GM06990 (cell line): ENCODE measurements around the gene SKIL.
A peak's percentile ranks its signal among the peaks of the same experiment; 100 is the strongest.

Experiments used
- DNase-seq: peaks from one replicate; pipeline ENCODE4 v3.0.0-alpha.2; 2011; ENCODE audit not compliant: insufficient read length; ENCODE audit errors: extremely low read depth
- H3K27me3 ChIP-seq: replicated peaks from 2 replicates; pipeline ENCODE4 v1.6.0; 2011; ENCODE audit warnings: low read length; ENCODE audit not compliant: control insufficient read depth, insufficient read depth
- H3K36me3 ChIP-seq: 2 replicates; pipeline ENCODE4 v1.5.1; 2011; ENCODE audit warnings: low read length; ENCODE audit not compliant: control insufficient read depth, insufficient read depth
- H3K4me3 ChIP-seq: replicated peaks from 2 replicates; pipeline ENCODE4 v1.5.1; 2011; ENCODE audit warnings: low read depth, mild to moderate bottlenecking, control low read depth, low read length
- TF ChIP-seq, protein P1 (sequence below): IDR thresholded peaks from 2 replicates; pipeline ENCODE4 v1.5.1; 2011; ENCODE audit warnings: low read length, control low read depth, mild to moderate bottlenecking, inconsistent platforms; ENCODE audit not compliant: insufficient read depth, poor library complexity, severe bottlenecking

The SKIL gene

DNA sequence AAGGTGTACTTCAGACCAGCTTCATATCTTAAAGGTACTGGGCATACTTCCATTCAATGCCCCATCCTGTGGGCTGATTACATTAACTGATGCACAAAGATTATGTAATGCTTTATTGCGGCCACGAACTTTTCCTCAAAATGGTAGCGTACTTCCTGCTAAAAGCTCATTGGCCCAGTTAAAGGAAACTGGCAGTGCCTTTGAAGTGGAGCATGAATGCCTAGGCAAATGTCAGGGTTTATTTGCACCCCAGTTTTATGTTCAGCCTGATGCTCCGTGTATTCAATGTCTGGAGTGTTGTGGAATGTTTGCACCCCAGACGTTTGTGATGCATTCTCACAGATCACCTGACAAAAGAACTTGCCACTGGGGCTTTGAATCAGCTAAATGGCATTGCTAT is 3.4 kb downstream of the SKIL start:
- Histone ChIP-seq H3K27me3 (no peaks in the 10 kb centered on the region), H3K36me3 (no peaks in the 10 kb centered on the region), H3K4me3 (no peak overlapping the region)
- TF ChIP-seq, protein P1, sequence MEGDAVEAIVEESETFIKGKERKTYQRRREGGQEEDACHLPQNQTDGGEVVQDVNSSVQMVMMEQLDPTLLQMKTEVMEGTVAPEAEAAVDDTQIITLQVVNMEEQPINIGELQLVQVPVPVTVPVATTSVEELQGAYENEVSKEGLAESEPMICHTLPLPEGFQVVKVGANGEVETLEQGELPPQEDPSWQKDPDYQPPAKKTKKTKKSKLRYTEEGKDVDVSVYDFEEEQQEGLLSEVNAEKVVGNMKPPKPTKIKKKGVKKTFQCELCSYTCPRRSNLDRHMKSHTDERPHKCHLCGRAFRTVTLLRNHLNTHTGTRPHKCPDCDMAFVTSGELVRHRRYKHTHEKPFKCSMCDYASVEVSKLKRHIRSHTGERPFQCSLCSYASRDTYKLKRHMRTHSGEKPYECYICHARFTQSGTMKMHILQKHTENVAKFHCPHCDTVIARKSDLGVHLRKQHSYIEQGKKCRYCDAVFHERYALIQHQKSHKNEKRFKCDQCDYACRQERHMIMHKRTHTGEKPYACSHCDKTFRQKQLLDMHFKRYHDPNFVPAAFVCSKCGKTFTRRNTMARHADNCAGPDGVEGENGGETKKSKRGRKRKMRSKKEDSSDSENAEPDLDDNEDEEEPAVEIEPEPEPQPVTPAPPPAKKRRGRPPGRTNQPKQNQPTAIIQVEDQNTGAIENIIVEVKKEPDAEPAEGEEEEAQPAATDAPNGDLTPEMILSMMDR: no peak
- DNase-seq: no peak

DNA sequence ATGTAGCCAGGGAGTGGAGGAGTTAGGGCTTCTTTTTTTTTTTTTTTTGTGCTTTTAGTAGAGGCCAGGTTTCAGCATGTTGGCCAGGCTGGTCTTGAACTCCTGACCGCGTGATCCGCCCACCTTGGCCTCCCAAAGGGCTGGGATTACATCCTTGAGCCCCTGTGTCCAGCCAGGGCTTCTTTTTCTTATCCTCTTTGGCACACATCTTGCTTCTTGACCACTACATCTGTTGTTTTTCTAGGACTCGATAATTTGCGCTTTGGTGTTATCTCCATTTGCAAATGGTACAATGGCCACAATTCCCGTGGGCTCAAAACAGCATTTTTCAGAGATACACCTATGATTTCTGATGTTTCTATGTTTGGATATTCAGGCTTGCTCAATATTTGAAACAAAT is 4.2 kb downstream of the SKIL start:
- DNase-seq: no peak
- H3K36me3 ChIP-seq: no peaks in the 10 kb centered on the region
- no peaks in the 10 kb centered on the region for H3K27me3 ChIP-seq
- H3K4me3 ChIP-seq: no peak overlapping the region
- TF ChIP-seq, protein P1: no peak

DNA sequence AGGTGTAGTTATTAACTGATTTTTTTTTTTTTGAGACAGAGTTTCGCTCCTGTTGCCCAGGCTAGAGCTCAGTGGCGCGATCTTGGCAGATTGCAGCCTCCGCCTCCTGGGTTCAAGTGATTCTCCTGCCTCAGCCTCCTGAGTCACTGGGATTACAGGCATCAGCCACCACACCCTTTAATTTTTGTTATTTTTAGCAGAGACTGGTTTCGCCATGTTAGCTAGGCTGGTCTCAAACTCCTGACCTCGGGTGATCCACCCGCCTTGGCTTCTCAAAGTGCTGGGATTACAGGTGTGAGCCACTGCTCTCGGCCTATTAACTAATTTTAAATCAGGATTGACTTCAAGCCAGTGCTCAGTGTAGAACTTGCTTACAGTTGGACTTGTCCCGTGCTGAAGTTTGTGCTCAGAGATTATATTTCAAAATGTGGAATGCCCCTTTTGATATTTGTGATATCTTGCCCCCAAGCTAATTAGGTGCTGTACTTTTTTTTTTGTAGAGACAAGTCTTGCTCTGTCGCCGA is 6.0 kb downstream of the SKIL start:
- Histone ChIP-seq H3K27me3 (no peaks in the 10 kb centered on the region), H3K4me3 (no peak overlapping the region), H3K36me3 (no peaks in the 10 kb centered on the region)
- DNase-seq: no peak
- TF ChIP-seq, protein P1: no peak

DNA sequence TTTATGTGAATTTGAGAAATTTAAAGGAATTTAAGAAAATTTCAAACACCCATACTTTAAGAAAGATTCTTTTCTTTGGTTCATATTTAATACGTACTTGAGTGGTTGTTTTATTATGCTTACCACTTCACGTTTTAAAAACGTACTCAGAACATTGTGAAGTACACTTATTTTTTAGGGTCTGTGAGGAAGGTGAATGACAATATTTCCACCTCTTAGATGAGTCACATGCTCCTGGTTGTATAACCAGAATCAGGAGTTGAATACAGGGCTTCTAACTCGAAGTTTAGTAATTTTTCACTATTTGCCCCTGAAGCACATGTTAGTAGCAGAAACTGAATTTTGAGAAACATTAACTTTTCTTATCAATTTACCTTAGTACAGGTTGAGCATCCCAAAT is 7.5 kb downstream of the SKIL start:
- H3K36me3 ChIP-seq: no peaks in the 10 kb centered on the region
- no peak for DNase-seq
- TF ChIP-seq, protein P1: no peak
- H3K27me3 ChIP-seq: no peaks in the 10 kb centered on the region
- no peak overlapping the region for H3K4me3 ChIP-seq

DNA sequence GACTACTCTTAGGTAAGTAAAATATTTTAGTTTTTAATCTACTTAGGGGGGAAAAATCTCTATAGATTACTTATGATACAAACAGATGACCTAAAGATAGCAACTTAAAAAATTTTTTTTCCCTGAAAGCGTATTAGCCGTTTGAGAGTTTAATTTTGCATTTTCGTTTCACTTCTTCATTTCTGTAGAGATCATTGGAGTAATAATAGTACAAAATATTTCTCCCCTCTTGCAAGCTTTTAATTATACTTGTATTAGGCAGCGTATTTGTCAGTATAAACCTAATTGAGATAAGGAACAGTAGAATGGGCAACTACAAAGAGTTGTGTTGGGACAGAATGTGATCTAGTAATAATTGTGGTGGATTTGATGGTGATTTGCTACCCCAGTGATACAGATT is 10.3 kb downstream of the SKIL start:
- TF ChIP-seq, protein P1: no peak
- Histone ChIP-seq H3K4me3 (no peak overlapping the region; the same call in 1 of the 2 replicates), H3K36me3 (no peaks in the 10 kb centered on the region)

DNA sequence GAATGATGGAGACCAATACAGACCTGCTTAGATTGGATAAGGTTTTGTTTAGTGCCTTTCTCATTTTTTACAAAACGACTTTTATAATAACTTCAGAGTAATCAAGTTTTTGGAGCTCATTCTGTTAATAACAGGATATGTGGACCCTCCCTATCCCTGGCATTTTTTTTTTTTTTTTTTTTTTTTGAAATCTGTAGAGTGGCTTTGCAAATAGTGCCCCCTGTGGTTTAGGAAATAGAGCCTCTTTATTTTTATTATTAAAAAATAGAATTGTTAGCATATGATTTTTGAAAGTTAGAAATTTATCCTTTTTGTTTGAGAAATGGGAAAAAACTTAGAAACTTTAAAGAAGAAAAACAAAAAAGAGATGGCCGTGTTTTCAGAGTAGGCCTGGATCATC is 11.4 kb downstream of the SKIL start:
- no peaks in the 10 kb centered on the region for H3K27me3 ChIP-seq
- TF ChIP-seq, protein P1: no peak
- no peak overlapping the region for H3K4me3 ChIP-seq
- no peak for DNase-seq
- H3K36me3 ChIP-seq: no peaks in the 10 kb centered on the region

More for the DNA sequence above, 10.3 kb downstream of the SKIL start:
- DNase-seq: peak; percentile 28
- H3K27me3 ChIP-seq: no peaks in the 10 kb centered on the region
